ENCODE measurements around the gene OARD1. TPM values are rescaled to one million over a fixed set of nuclear protein-coding genes. Genes with fewer than 3 reads are reported as not detected.

Gene OARD1
- total RNA-seq, 1 experiment from 2014 or later, result 33.7 TPM

DNA sequence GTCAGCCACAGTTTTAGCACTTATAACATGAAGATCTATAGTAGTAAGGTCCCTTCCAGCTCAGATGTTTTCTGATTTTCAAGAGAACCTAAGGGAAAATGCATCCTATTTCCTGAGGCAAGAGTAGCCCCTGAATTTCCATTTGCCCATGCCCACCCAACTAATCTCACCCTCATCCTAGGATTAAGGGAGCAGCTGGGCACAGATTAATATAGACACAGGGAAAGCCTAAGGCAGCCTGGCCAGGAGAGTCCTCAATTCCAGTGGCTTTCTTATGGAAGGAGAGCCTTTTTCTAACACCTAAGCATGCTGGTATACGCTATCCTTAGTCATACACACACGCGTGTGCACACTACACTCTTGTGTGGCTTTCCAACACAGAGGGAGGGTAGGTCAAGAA is 17.6 kb downstream of the OARD1 start (continued):
- TF ChIP-seq, protein P1, sequence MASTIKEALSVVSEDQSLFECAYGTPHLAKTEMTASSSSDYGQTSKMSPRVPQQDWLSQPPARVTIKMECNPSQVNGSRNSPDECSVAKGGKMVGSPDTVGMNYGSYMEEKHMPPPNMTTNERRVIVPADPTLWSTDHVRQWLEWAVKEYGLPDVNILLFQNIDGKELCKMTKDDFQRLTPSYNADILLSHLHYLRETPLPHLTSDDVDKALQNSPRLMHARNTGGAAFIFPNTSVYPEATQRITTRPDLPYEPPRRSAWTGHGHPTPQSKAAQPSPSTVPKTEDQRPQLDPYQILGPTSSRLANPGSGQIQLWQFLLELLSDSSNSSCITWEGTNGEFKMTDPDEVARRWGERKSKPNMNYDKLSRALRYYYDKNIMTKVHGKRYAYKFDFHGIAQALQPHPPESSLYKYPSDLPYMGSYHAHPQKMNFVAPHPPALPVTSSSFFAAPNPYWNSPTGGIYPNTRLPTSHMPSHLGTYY (CRISPR knock-in tag; IDR thresholded peaks at IDR 0.05), result no peak
- no peak for TF ChIP-seq ZNF219 (CRISPR knock-in tag; IDR thresholded peaks at IDR 0.05; ENCODE audit: borderline replicate concordance)

DNA sequence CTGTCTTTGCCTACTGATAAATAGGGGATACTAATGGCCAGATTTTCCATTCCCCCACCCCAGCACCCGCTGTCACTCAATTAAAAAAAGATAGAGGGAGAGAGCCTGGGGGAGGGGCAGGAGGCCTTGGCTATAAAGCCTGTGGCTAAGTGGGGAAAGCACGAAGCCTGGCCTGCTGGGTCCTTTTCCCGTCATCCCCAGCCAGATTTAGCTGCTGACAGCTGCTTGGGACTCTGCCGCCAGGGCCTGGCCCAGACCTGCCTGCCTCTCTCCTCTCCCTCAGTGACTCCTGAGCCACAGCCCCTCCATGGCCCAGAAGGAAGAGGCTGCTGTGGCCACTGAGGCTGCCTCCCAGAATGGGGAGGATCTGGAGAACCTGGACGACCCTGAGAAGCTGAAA is 19.1 kb downstream of the OARD1 start, which contains the start of gene APOBEC2:
TSS of gene APOBEC2 (plus strand) at position 162 of the 400 bp plus-strand sequence. CDS start at position 308, 146 bp downstream.
- no peaks in the 10 kb centered on the region for H3K36me3 Mint-ChIP-seq
- no peaks in the 10 kb centered on the region for H3K9me3 Mint-ChIP-seq
- no peak for TF ChIP-seq SMAD4 (CRISPR knock-in tag; IDR thresholded peaks at IDR 0.05)
- TF ChIP-seq TEAD1 (CRISPR knock-in tag; IDR thresholded peaks at IDR 0.05), result no peak
- no peak for TF ChIP-seq ETV6 (CRISPR knock-in tag; IDR thresholded peaks at IDR 0.05)
- TF ChIP-seq GTF2I (CRISPR knock-in tag; conservative IDR thresholded peaks at IDR 0.05), result no peak
- TF ChIP-seq, protein P2, sequence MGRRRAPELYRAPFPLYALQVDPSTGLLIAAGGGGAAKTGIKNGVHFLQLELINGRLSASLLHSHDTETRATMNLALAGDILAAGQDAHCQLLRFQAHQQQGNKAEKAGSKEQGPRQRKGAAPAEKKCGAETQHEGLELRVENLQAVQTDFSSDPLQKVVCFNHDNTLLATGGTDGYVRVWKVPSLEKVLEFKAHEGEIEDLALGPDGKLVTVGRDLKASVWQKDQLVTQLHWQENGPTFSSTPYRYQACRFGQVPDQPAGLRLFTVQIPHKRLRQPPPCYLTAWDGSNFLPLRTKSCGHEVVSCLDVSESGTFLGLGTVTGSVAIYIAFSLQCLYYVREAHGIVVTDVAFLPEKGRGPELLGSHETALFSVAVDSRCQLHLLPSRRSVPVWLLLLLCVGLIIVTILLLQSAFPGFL (CRISPR knock-in tag; IDR thresholded peaks at IDR 0.05; ENCODE audit: borderline replicate concordance), result no peak
- TF ChIP-seq FOXP1 (CRISPR knock-in tag; IDR thresholded peaks at IDR 0.05; ENCODE audit: borderline replicate concordance), result no peak
- CTCF ChIA-PET, result interaction anchor here (0.8 to 1.9 kb wide), 3 partner anchors 11 to 26 kb away, joined by 3 to 14 read pairs (median 5); partner anchors contain the start of genes TSPO2 and UNC5CL
- DNase-seq (ENCODE audit: low spot score) (no peak), ATAC-seq (no peak; the same call in 1 of the 2 replicates)
- H3K27ac Mint-ChIP-seq, result no peak within 1 kb of the TSS
- POLR2A ChIA-PET, result interaction anchor here (1.1 kb wide), 2 partner anchors 19 to 1140 kb away, joined by 3 read pairs; partner anchors contain the start of genes NFYA and OARD1
- no peaks in the 10 kb centered on the region for H3K27me3 Mint-ChIP-seq (ENCODE audit: low read depth)
- H3K4me1 Mint-ChIP-seq, result peaks cover 23% of the 10 kb centered on the region
- H3K4me3 Mint-ChIP-seq, result no peak within 1 kb of the TSS

DNA sequence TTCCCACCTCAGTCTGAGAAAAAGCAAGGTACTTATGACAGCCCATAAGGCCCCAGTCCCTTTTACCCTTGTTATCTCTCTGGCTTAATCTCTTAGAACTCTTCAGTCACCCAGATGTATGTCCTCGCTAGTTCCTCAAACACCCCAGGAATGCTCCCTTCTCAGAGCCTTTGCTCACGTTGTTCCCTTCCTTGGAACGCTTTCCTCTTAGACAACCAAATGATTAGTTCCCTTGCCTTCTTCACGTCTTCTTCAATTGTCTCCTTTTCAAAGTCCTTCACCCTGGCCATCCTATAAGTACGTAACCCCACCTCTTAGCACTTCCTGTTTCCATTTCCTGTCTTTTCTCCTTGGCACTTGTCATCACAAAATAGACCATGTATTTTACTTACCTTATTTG is 20.3 kb downstream of the OARD1 start:
- 0 out of 2 replicates have a peak overlapping the region, but pooled peaks have one; percentile 0 for H3K27ac Mint-ChIP-seq
- no peaks in the 10 kb centered on the region for H3K27me3 Mint-ChIP-seq (ENCODE audit: low read depth)
- no peak for TF ChIP-seq GABPB1 (CRISPR knock-in tag; IDR thresholded peaks at IDR 0.05)
- no peaks in the 10 kb centered on the region for H3K36me3 Mint-ChIP-seq
- ATAC-seq (no peak), DNase-seq (ENCODE audit: low spot score) (no peak)
- ChIA-PET POLR2A (no interaction called here), CTCF (no interaction called here)
- peaks cover 23% of the 10 kb centered on the region for H3K4me1 Mint-ChIP-seq
- no peaks in the 10 kb centered on the region for H3K9me3 Mint-ChIP-seq
- H3K4me3 Mint-ChIP-seq, result no peak overlapping the region

DNA sequence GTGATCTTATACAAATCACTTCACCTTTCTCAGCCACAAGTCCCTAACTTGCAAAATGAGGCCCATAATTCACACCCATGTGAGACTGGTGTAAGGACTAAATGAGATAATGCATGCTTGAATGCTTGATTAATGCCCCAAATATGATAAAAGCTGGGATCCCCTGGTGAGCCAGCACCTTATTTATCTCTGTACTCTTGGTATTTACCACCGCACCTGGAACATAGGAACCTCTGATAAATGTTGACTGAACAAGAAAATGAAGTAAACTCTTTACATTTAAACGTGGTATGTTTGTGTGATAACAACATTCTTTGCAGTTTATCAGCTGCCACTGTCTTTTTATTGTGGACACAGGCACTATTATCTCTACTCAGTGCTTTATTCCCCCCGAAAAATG is 21.6 kb downstream of the OARD1 start:
- H3K27me3 Mint-ChIP-seq (ENCODE audit: low read depth), result no peaks in the 10 kb centered on the region
- ATAC-seq (no peak), DNase-seq (ENCODE audit: low spot score) (no peak)
- H3K9me3 Mint-ChIP-seq, result no peaks in the 10 kb centered on the region
- H3K4me1 Mint-ChIP-seq, result peaks cover 23% of the 10 kb centered on the region
- POLR2A ChIA-PET, result no interaction called here
- no peak overlapping the region for H3K27ac Mint-ChIP-seq
- CTCF ChIA-PET, result interaction anchor here (3.0 kb wide), 1 partner anchor 11 kb away, joined by 26 read pairs; the partner anchor contains the start of gene UNC5CL
- no peaks in the 10 kb centered on the region for H3K36me3 Mint-ChIP-seq
- no peak overlapping the region for H3K4me3 Mint-ChIP-seq
- TF ChIP-seq, protein P3, sequence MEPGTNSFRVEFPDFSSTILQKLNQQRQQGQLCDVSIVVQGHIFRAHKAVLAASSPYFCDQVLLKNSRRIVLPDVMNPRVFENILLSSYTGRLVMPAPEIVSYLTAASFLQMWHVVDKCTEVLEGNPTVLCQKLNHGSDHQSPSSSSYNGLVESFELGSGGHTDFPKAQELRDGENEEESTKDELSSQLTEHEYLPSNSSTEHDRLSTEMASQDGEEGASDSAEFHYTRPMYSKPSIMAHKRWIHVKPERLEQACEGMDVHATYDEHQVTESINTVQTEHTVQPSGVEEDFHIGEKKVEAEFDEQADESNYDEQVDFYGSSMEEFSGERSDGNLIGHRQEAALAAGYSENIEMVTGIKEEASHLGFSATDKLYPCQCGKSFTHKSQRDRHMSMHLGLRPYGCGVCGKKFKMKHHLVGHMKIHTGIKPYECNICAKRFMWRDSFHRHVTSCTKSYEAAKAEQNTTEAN (CRISPR knock-in tag; IDR thresholded peaks at IDR 0.05), result no peak
- TF ChIP-seq HMGA2 (CRISPR knock-in tag; IDR thresholded peaks at IDR 0.05) (no peak), KAT7 (CRISPR knock-in tag; IDR thresholded peaks at IDR 0.05; ENCODE audit: borderline replicate concordance) (no peak), CREB1 (CRISPR knock-in tag; IDR thresholded peaks at IDR 0.05) (no peak), TEAD4 (CRISPR knock-in tag; IDR thresholded peaks at IDR 0.05) (no peak)
- TF ChIP-seq, protein P4, sequence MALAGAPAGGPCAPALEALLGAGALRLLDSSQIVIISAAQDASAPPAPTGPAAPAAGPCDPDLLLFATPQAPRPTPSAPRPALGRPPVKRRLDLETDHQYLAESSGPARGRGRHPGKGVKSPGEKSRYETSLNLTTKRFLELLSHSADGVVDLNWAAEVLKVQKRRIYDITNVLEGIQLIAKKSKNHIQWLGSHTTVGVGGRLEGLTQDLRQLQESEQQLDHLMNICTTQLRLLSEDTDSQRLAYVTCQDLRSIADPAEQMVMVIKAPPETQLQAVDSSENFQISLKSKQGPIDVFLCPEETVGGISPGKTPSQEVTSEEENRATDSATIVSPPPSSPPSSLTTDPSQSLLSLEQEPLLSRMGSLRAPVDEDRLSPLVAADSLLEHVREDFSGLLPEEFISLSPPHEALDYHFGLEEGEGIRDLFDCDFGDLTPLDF (CRISPR knock-in tag; IDR thresholded peaks at IDR 0.05), result no peak
- TF ChIP-seq, protein P5, sequence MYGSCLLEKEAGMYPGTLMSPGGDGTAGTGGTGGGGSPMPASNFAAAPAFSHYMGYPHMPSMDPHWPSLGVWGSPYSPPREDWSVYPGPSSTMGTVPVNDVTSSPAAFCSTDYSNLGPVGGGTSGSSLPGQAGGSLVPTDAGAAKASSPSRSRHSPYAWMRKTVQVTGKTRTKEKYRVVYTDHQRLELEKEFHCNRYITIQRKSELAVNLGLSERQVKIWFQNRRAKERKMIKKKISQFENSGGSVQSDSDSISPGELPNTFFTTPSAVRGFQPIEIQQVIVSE (CRISPR knock-in tag; IDR thresholded peaks at IDR 0.05; ENCODE audit: borderline replicate concordance), result no peak
- TF ChIP-seq, protein P6, sequence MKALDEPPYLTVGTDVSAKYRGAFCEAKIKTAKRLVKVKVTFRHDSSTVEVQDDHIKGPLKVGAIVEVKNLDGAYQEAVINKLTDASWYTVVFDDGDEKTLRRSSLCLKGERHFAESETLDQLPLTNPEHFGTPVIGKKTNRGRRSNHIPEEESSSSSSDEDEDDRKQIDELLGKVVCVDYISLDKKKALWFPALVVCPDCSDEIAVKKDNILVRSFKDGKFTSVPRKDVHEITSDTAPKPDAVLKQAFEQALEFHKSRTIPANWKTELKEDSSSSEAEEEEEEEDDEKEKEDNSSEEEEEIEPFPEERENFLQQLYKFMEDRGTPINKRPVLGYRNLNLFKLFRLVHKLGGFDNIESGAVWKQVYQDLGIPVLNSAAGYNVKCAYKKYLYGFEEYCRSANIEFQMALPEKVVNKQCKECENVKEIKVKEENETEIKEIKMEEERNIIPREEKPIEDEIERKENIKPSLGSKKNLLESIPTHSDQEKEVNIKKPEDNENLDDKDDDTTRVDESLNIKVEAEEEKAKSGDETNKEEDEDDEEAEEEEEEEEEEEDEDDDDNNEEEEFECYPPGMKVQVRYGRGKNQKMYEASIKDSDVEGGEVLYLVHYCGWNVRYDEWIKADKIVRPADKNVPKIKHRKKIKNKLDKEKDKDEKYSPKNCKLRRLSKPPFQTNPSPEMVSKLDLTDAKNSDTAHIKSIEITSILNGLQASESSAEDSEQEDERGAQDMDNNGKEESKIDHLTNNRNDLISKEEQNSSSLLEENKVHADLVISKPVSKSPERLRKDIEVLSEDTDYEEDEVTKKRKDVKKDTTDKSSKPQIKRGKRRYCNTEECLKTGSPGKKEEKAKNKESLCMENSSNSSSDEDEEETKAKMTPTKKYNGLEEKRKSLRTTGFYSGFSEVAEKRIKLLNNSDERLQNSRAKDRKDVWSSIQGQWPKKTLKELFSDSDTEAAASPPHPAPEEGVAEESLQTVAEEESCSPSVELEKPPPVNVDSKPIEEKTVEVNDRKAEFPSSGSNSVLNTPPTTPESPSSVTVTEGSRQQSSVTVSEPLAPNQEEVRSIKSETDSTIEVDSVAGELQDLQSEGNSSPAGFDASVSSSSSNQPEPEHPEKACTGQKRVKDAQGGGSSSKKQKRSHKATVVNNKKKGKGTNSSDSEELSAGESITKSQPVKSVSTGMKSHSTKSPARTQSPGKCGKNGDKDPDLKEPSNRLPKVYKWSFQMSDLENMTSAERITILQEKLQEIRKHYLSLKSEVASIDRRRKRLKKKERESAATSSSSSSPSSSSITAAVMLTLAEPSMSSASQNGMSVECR (CRISPR knock-in tag; IDR thresholded peaks at IDR 0.05; ENCODE audit: borderline replicate concordance), result no peak
- TF ChIP-seq, protein P7, sequence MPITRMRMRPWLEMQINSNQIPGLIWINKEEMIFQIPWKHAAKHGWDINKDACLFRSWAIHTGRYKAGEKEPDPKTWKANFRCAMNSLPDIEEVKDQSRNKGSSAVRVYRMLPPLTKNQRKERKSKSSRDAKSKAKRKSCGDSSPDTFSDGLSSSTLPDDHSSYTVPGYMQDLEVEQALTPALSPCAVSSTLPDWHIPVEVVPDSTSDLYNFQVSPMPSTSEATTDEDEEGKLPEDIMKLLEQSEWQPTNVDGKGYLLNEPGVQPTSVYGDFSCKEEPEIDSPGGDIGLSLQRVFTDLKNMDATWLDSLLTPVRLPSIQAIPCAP (CRISPR knock-in tag; IDR thresholded peaks at IDR 0.05), result no peak

All from WTC11 (cell line).